HepG2 (cell line): ENCODE results near the gene PLBD2. TPM values are rescaled to one million over a fixed set of nuclear protein-coding genes. Genes with fewer than 3 reads are reported as not detected.

Experiments used
- ATAC-seq: fragments of 200-7000 bp; cut with Tn5 transposase; 3 replicates; pipeline ENCODE4 v1.9.1; 2020; ENCODE audit warnings: mild to moderate bottlenecking, moderate library complexity
- BruUV-seq: library from RNA; stranded (reverse); fragments of 400-500 nt; replicated peaks from 2 replicates; lab custom pipeline; 2021; lab: Mats Ljungman, UMichigan
- CTCF ChIA-PET: fragments of 300-600 bp; formaldehyde crosslinking; extraction: SDS; loops from one replicate; lab custom pipeline; 2021; ENCODE audit warnings: low total read pairs, inconsistent platforms, low intra/inter-chr PET ratio; lab: Yijun Ruan, JAX
- POLR2A ChIA-PET: fragments of 350-600 bp; sonication (Branson Sonifier 250); formaldehyde crosslinking; loops from one replicate; lab custom pipeline; 2020; ENCODE audit warnings: antibody characterized with exemption, inconsistent platforms; lab: Yijun Ruan, JAX
- DNase-seq: peaks from one replicate; pipeline ENCODE4 v3.0.0-alpha.2; 2015; ENCODE audit warnings: low spot score
- FAIRE-seq: peaks from 3 replicates; lab custom pipeline; 2011; peaks lifted over from hg19 to GRCh38; lab: Jason Lieb, UNC
- H2AFZ ChIP-seq: one replicate; pipeline ENCODE4 v1.6.1; 2011; ENCODE audit warnings: low read length, inconsistent platforms
- H3K27ac ChIP-seq: fragments of 300-600 bp; 3 replicates; pipeline ENCODE4 v1.8.0; 2011; ENCODE audit warnings: mixed run types, mild to moderate bottlenecking, mixed read lengths, low read length, inconsistent platforms; ENCODE audit not compliant: insufficient read depth; ENCODE audit errors: extremely low read length
- H3K27me3 ChIP-seq, 2 experiments: fragments of 200-600 bp in 1 of 2; 2 replicates in 1 of 2; 3 replicates in 1 of 2; pipeline versions ENCODE4 v1.6.0 to v1.8.0; 2011; ENCODE audit warnings: low read length in 2 of 2, mild to moderate bottlenecking in 2 of 2, moderate library complexity in 2 of 2, inconsistent platforms in 1 of 2; ENCODE audit not compliant: insufficient read depth in 2 of 2, control insufficient read depth in 1 of 2
- H3K36me3 ChIP-seq, 2 experiments: fragments of 200-600 bp in 1 of 2; replicated peaks in 1 of 2; 2 replicates in 1 of 2; 3 replicates in 1 of 2; pipeline versions ENCODE4 v1.5.1 to v1.8.0; 2011; ENCODE audit warnings: low read length in 2 of 2, inconsistent platforms in 1 of 2; ENCODE audit not compliant: insufficient read depth in 2 of 2, control insufficient read depth in 1 of 2
- H3K4me1 ChIP-seq: 2 replicates; pipeline ENCODE4 v1.5.1; 2012; ENCODE audit warnings: low read length, inconsistent platforms; ENCODE audit not compliant: insufficient read depth
- H3K4me2 ChIP-seq: 2 replicates; pipeline ENCODE4 v1.6.0; 2011; ENCODE audit warnings: low read depth, low read length, inconsistent platforms
- H3K4me3 ChIP-seq, 3 experiments: fragments of 200-600 bp in 1 of 3; sonication (generic), shearing (Covaris generic) in 1 of 3; replicated peaks in 1 of 3; 2 replicates each; pipeline ENCODE4 v1.5.1; 2011 to 2016; ENCODE audit warnings: low read length in 3 of 3, inconsistent platforms in 2 of 3, low read depth in 2 of 3, mild to moderate bottlenecking in 2 of 3, control low read depth in 1 of 3, mixed read lengths in 1 of 3; ENCODE audit not compliant: insufficient read depth in 1 of 3
- H3K79me2 ChIP-seq: one replicate; pipeline ENCODE4 v1.6.1; 2011; ENCODE audit warnings: low read length, inconsistent platforms; ENCODE audit not compliant: insufficient read depth
- H3K9ac ChIP-seq: 2 replicates; pipeline ENCODE4 v1.6.0; 2011; ENCODE audit warnings: mild to moderate bottlenecking, low read depth, low read length, inconsistent platforms; ENCODE audit not compliant: insufficient read depth
- H3K9me3 ChIP-seq: 2 replicates; pipeline ENCODE4 v1.5.1; 2012; ENCODE audit warnings: mild to moderate bottlenecking, low read length
- H4K20me1 ChIP-seq: 2 replicates; pipeline ENCODE4 v1.6.0; 2011; ENCODE audit warnings: inconsistent platforms, mild to moderate bottlenecking, low read length, moderate library complexity; ENCODE audit not compliant: insufficient read depth
- KMT2A ChIP-seq: sonication (generic); formaldehyde crosslinking; IDR thresholded peaks from 2 replicates; pipeline ENCODE4 v1.4.0; 2020; ENCODE audit warnings: missing genetic modification reagents
- RFX5 ChIP-seq: IDR thresholded peaks from 2 replicates; pipeline ENCODE4 v1.6.1; 2011; ENCODE audit warnings: low read depth, low read length, improper control_type of control experiment
- TCF12 ChIP-seq, 2 experiments: fragments of 450-650 bp in 1 of 2; sonication (generic) in 1 of 2; formaldehyde crosslinking in 1 of 2; IDR thresholded peaks; 2 replicates each; pipeline versions ENCODE4 v1.6.1 to v1.8.0; 2017 to 2022; ENCODE audit warnings: antibody characterized with exemption in 1 of 2, mild to moderate bottlenecking in 1 of 2, missing genetic modification reagents in 1 of 2, moderate library complexity in 1 of 2
- ZNF598 ChIP-seq: sonication (generic); formaldehyde crosslinking; IDR thresholded peaks from 2 replicates; pipeline ENCODE4 v1.5.1; 2020; ENCODE audit warnings: mild to moderate bottlenecking, missing genetic modification reagents, borderline replicate concordance
- ZNF850 ChIP-seq: sonication (generic); formaldehyde crosslinking; conservative IDR thresholded peaks from 2 replicates; pipeline ENCODE4 v1.9.0; 2021; ENCODE audit warnings: mild to moderate bottlenecking, missing genetic modification reagents
- WGBS: methylation state at CpG from one replicate; pipeline ENCODE4 v1.1.6; 2017; ENCODE audit warnings: low lambda C conversion rate; 5-methylcytosine and 5-hydroxymethylcytosine counted together
- in situ Hi-C: cut with HindIII; loops from 2 replicates; pipeline ENCODE4 v1.10.0; 2017; ENCODE audit warnings: low pct_unique_long_range_greater_than_20kb; ENCODE audit not compliant: extremely low pct_ligation_motif_present
- intact Hi-C: fragments of 100-400 bp; cut with micrococcal nuclease; formaldehyde crosslinking; loops from one replicate; pipeline ENCODE4 v1.10.0; 2022; ENCODE audit not compliant: unreplicated experiment
- polyA plus RNA-seq, 8 experiments: library from polyadenylated mRNA; depleted of rRNA in 3 of 8; stranded (reverse) in 7 of 8; unstranded in 1 of 8; fragments of >200 nt; fragmentation: Illumina TruSeq in 4 of 8; extraction: Trizol in 4 of 8; gene quantifications; 2 replicates each; pipeline versions ENCODE4 v1.2.1 to v1.2.3, GENCODE V29; 2011 to 2016; ENCODE audit warnings: low read depth in 4 of 8, missing spikeins in 1 of 8, mixed read lengths in 1 of 8; ENCODE audit not compliant: insufficient read depth in 1 of 8
- total RNA-seq, 5 experiments: library from RNA; depleted of rRNA; stranded (reverse); fragments of >200 nt; fragmentation: Illumina TruSeq; extraction: Trizol; gene quantifications; 2 replicates each; pipeline ENCODE4 v1.2.3, GENCODE V29; 2016; ENCODE audit warnings: low read depth in 1 of 5
- TF ChIP-seq, protein P1 (sequence below): IDR thresholded peaks from 2 replicates; pipeline ENCODE4 v1.6.1; 2016; ENCODE audit warnings: low read depth, control low read depth
- TF ChIP-seq, protein P2 (sequence below): sonication (generic); formaldehyde crosslinking; IDR thresholded peaks from 2 replicates; pipeline ENCODE4 v1.4.0; 2020; ENCODE audit warnings: mild to moderate bottlenecking, missing genetic modification reagents
- TF ChIP-seq, protein P3 (sequence below): IDR thresholded peaks from 2 replicates; pipeline ENCODE4 v1.6.1; 2016

Gene PLBD2
- total and polyA plus RNA-seq, 2 of the 13 experiments (the other 11 are each of a cell fraction or from before 2014, with no cell fraction given), result 6.7 to 8.5 TPM

DNA sequence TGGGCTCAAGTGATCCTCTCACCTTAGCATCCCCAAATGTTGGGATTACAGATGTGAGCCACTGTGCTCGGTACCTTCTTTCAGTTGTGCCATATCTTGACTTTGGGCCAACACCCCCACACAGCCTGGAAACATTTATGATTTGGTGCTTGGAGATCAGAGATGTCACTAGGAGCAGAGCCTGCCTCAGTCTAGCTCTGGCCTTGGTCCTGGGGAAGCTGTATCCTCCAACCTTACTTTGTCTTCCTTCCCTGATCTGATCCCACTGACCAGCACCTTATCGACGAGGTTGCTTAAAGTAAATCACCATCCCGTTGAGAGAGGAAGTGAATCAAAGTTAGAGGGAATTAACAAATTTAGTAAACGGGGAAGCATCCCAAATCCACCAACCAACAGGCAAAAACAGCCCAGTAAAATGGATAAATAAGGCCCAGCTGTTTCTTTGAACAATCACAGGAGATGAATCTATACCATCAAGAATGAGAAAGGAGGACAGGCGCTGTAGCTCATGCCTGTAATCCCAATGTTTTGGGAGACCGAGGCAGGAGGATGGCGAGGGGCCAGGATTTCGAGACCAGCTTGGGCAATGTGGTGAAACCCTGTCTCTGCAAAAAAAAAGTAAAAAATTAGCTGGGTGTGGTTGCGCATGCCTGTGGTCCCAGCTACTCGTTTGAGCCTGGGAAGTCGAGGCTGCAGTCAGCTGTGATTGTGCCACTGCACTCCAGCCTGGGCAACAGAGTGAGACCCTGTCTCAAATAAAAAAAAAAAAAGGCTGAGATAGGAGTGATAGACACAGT is 3.4 kb downstream of the PLBD2 start:
- intact Hi-C loops (no loop called here), in situ Hi-C loops (no loop called here)
- Histone ChIP-seq H3K27me3 (no peaks in the 10 kb centered on the region; a peak in 1 of 5 replicates), H3K4me3 (no peak overlapping the region), H3K9me3 (no peaks in the 10 kb centered on the region), H3K79me2 (no peaks in the 10 kb centered on the region), H3K9ac (no peak overlapping the region), H4K20me1 (peaks cover 7% of the 10 kb centered on the region), H3K36me3 (peaks cover 0 to 3% of the 10 kb centered on the region in 2 experiments; a peak in 1 of 5 replicates), H3K4me2 (no peak overlapping the region), H3K27ac (no peak overlapping the region), H3K4me1 (peaks cover 26% of the 10 kb centered on the region), H2AFZ (no peak overlapping the region)
- DNase-seq (no peak), ATAC-seq (no peak), FAIRE-seq (no peak)
- BruUV-seq, result no TSS peak
- TF ChIP-seq, protein P1, sequence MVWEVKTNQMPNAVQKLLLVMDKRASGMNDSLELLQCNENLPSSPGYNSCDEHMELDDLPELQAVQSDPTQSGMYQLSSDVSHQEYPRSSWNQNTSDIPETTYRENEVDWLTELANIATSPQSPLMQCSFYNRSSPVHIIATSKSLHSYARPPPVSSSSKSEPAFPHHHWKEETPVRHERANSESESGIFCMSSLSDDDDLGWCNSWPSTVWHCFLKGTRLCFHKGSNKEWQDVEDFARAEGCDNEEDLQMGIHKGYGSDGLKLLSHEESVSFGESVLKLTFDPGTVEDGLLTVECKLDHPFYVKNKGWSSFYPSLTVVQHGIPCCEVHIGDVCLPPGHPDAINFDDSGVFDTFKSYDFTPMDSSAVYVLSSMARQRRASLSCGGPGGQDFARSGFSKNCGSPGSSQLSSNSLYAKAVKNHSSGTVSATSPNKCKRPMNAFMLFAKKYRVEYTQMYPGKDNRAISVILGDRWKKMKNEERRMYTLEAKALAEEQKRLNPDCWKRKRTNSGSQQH (CRISPR knock-in tag), result no peak
- no peak for TF ChIP-seq ZNF598 (CRISPR knock-in tag)
- TF ChIP-seq RFX5, result no peak
- TF ChIP-seq, protein P2, sequence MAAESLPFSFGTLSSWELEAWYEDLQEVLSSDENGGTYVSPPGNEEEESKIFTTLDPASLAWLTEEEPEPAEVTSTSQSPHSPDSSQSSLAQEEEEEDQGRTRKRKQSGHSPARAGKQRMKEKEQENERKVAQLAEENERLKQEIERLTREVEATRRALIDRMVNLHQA (CRISPR knock-in tag), result no peak
- no peak for TF ChIP-seq KMT2A (CRISPR knock-in tag)
- TF ChIP-seq TCF12 (IDR thresholded peaks at IDR 0.05), result no peak
- TF ChIP-seq TCF12 (CRISPR knock-in tag; IDR thresholded peaks at IDR 0.05), result no peak
- TF ChIP-seq, protein P3, sequence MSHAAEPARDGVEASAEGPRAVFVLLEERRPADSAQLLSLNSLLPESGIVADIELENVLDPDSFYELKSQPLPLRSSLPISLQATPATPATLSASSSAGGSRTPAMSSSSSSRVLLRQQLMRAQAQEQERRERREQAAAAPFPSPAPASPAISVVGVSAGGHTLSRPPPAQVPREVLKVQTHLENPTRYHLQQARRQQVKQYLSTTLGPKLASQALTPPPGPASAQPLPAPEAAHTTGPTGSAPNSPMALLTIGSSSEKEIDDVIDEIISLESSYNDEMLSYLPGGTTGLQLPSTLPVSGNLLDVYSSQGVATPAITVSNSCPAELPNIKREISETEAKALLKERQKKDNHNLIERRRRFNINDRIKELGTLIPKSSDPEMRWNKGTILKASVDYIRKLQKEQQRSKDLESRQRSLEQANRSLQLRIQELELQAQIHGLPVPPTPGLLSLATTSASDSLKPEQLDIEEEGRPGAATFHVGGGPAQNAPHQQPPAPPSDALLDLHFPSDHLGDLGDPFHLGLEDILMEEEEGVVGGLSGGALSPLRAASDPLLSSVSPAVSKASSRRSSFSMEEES (CRISPR knock-in tag), result no peak
- no peak for TF ChIP-seq ZNF850 (CRISPR knock-in tag)
- CTCF ChIA-PET, result no interaction called here
- POLR2A ChIA-PET, result no interaction called here
- 94% methylated on average over 12 of the region's 12 CpGs for WGBS
